ENCODE measurements around the gene UHMK1.
"Not testable (repeated sequence)": the region's sequence is repeated elsewhere in the genome, so short reads cannot be mapped to it uniquely, and the experiment has no call there.

UHMK1 gene

GRCh38 chr1:162566870-162567269 lies 69.3 kb downstream of the UHMK1 start:
- DNase-seq (ENCODE audit: low read depth) = no peak
- TF ChIP-seq CTCF (IDR thresholded peaks at IDR 0.05; ENCODE audit: insufficient read depth, low read depth, low read length, missing control alignments) = no peak
- H3K4me3 ChIP-seq (ENCODE audit: low read depth, low read length) = no peak overlapping the region

- no peak overlapping the region for H3K4me3 ChIP-seq (ENCODE audit: low read depth, low read length)
- DNase-seq (ENCODE audit: low read depth) = no peak
- no peak for TF ChIP-seq CTCF (IDR thresholded peaks at IDR 0.05; ENCODE audit: insufficient read depth, low read depth, low read length, missing control alignments)
These were observed 71.2 kb downstream of the UHMK1 start for GRCh38 chr1:162568802-162569201.

GRCh38 chr1:162570718-162571117 lies 73.1 kb downstream of the UHMK1 start:
- no peak overlapping the region for H3K4me3 ChIP-seq (ENCODE audit: low read depth, low read length)
- no peak for TF ChIP-seq CTCF (IDR thresholded peaks at IDR 0.05; ENCODE audit: insufficient read depth, low read depth, low read length, missing control alignments)
- DNase-seq (ENCODE audit: low read depth) = no peak

GRCh38 chr1:162571121-162571520 lies 73.5 kb downstream of the UHMK1 start:
- H3K4me3 ChIP-seq (ENCODE audit: low read depth, low read length); DNase-seq (ENCODE audit: low read depth): not testable (repeated sequence)

- no peak for DNase-seq (ENCODE audit: low read depth)
- no peak for TF ChIP-seq CTCF (IDR thresholded peaks at IDR 0.05; ENCODE audit: insufficient read depth, low read depth, low read length, missing control alignments)
- no peak overlapping the region for H3K4me3 ChIP-seq (ENCODE audit: low read depth, low read length)
These were observed 74.1 kb downstream of the UHMK1 start for GRCh38 chr1:162571696-162572095.

- no peak overlapping the region for H3K4me3 ChIP-seq (ENCODE audit: low read depth, low read length)
- no peak for DNase-seq (ENCODE audit: low read depth)
- TF ChIP-seq CTCF (IDR thresholded peaks at IDR 0.05; ENCODE audit: insufficient read depth, low read depth, low read length, missing control alignments) = no peak
These were observed 75.5 kb downstream of the UHMK1 start for GRCh38 chr1:162573136-162573535.

- DNase-seq (ENCODE audit: low read depth) = no peak
- TF ChIP-seq CTCF (IDR thresholded peaks at IDR 0.05; ENCODE audit: insufficient read depth, low read depth, low read length, missing control alignments) = no peak
- H3K4me3 ChIP-seq (ENCODE audit: low read depth, low read length) = no peak overlapping the region
These were observed 80.6 kb downstream of the UHMK1 start for GRCh38 chr1:162578071-162578700.
